RCC 7860 (cell line): ENCODE results near the gene DYNC2H1.

Experiments
- DNase-seq: peaks from one replicate; pipeline ENCODE4 v3.0.0-alpha.2; 2015; ENCODE audit warnings: low spot score
- FAIRE-seq: peaks from 2 replicates; lab custom pipeline; 2012; peaks lifted over from hg19 to GRCh38; lab: Jason Lieb, UNC

The DYNC2H1 gene

DNA sequence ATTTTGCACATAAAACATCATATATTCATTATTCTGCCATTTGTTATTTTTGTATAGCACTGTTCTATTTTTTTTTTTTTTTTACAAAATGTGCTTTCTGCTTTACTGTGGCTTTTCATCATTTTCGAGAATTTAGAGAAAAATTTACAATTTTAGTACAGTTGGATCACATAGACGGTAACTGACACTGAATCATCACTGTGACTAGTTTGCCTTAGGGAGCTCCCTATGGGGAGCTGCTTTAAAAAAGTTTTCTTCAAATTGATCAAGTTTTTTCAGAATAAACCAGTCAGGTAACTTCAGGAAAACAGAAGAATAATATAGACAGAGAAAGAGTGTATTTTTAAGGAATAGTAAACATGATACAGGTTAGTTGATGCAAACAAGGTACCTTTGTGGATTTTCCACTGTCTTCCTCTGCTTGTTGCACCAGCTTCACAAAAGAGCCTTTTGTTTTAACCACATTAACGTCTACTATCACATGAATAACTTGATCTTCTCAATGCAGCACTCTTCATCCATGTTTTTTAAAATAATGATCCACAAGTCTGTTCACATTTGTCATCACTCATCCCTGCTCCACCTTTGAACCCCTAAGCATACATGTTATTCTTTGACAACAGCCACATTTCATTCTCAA, 327.0 kb downstream of the DYNC2H1 start:
- FAIRE-seq = no peak

DNA sequence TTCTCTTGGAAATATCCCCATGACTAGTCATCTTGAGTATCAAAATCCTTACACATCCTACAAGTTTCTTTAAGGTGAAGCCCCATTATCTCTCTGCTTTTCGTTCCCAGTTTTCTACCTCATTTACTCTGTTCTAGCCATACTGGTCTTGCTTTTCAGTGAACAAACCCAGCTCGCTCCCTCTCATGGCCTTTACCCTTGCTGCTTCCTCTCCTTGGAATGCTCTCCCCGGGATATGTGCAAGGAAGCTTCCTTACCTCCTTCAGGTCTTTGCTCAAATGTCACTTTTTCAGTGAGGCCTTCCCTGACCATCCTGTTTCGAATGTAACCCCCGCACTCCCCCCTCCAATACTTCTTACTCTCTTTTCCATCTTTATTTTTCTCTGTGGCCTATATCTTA, 331.8 kb downstream of the DYNC2H1 start:
- FAIRE-seq = no peak

More for the DNA sequence above, 327.0 kb downstream of the DYNC2H1 start:
- no peak for DNase-seq

DNA sequence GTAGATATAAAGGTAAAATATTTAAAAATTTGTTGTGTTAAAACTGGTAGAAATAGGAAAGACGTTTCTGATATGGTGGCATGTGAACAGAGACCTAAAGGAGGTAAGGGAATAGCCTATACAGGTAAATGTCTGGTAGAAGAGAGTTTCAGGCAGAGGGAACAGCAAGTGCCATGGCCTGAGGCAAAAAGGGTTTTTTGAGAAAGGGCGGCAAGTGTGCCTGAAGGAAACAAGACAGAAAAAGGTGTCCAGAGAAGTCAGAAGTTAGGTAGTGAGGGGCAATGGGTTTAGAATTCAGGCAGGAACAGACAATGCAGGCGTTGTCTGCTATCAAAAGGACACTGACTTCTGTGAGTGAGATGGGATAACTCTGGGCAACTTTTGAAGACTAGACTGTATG, 339.7 kb downstream of the DYNC2H1 start:
- no peak for DNase-seq
- no peak for FAIRE-seq

More for the DNA sequence above, 331.8 kb downstream of the DYNC2H1 start:
- no peak for DNase-seq

GRCh38 chr11:103450241-103450640, 341.0 kb downstream of the DYNC2H1 start:
- no peak for FAIRE-seq

DNA sequence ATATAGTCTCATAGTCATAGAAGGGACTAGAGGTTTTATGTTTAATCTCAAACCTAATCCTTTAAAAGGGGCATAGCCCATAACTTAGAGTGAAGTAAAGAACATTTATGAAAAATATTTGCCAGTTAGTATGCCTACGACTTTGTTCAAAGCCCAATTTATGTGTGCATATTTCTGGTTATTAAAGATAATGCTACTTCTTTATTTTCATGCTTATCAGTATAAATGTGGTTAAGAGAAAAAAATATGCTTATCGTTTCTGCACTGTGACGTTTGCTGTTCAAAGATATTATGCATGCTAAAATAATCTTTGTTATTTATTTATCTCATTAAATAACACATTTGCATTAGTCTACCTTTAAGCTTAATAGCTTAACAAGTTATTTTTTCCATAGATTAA, 343.9 kb downstream of the DYNC2H1 start:
- FAIRE-seq (no peak), DNase-seq (no peak)

More at GRCh38 chr11:103450241-103450640, 341.0 kb downstream of the DYNC2H1 start:
- DNase-seq = no peak

DNA sequence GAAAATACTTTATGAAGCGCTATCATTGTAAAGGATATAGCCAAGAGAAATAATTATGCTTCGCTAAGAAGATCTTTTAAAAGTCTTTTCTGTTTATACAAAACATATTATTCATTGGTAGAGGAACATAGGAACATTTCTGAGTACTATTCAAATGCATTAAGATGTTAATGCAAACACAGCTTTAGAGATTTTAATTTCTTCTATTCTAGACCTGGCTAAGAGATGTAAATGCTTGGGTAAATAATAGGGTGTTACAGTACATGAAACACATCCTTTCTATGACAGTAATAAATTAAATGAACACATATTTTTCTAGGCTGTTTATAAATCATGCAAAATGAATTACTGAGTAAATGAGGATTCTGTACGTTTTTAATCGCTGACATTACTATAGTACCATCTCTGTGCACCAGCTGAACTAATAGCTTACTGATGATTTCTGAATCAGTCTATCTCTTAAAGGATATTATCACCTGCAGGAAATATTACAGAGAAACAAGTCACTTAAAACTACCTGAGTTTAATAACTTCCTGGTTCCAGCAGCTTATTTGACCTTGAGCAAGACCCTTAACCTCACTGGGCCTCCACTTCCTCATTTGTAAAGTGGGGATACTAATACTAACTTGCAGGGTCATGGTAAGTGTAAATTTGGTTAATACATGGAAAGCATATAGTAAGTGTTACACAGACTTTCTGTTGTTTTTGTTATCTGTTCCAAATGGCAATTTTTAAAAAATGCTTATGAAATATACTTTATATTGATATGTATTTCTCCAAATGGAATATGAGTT, 344.9 kb downstream of the DYNC2H1 start:
- DNase-seq = no peak
- no peak for FAIRE-seq

DNA sequence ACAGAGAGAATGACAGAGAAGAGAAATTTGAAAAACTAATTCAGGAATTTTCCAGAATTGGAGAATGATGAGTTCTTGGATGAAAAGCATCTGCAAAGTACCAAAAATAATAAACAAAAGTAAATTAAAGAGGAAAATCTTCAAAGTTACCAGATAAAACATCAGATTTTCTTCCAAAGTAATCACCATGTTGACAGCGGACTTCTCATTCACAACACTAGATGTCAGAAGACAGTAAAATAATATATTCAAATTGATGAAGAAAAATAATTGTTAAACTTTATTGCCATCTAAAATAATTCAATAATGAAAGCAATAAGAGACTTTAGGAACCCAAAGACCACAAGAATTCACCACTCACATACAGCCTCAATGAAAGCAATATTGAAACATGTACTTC, 355.2 kb downstream of the DYNC2H1 start:
- DNase-seq = no peak
- FAIRE-seq = no peak

- FAIRE-seq = no peak
- no peak for DNase-seq
These were observed 356.4 kb downstream of the DYNC2H1 start for GRCh38 chr11:103465555-103466140.

DNA sequence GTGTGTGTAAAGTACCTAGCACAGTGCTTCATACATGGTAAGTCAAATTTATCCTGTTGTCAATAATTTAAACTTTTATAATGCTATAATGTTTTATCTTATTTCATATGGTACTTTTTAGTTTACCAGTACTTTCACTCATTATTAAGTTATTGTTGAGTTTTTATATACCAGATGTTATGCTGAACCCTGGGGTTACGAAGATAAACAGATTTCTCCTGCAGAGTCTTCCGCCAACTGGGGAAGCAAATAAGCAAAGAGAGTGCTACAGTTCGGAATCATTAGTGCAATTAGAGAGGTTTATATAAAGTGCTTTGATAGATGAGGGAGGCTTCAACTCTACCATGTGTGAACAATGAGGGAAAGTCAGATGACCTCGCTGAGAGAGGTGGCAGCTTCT, 362.3 kb downstream of the DYNC2H1 start:
- FAIRE-seq (no peak), DNase-seq (no peak)

DNA sequence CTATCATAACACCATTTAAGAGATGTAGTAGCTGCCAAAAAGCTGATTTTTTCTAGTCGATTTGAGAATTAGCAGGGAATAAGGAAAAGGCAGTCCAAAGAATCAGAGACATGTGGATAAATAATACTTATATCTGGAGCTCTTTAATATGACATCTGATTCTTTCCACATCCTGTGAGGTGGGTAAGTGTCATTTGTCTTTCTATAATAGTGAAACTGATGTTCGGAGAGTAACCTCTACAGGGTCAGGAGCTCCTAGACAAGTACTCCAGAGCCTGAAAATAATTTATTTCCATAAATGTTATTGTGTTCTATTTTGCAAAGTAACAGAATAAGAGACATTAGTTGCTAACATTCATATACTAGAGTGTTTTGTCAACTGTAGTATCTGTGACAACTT, 367.6 kb downstream of the DYNC2H1 start:
- DNase-seq (no peak), FAIRE-seq (no peak)

- FAIRE-seq (no peak), DNase-seq (no peak)
These were observed 371.2 kb downstream of the DYNC2H1 start for GRCh38 chr11:103480421-103480820.

GRCh38 chr11:103483996-103484395, 374.8 kb downstream of the DYNC2H1 start:
- DNase-seq = peak; percentile 14
- FAIRE-seq = no peak

- no peak for FAIRE-seq
- DNase-seq = no peak
These were observed 375.3 kb downstream of the DYNC2H1 start for GRCh38 chr11:103484545-103484944.

- FAIRE-seq = no peak
- no peak for DNase-seq
These were observed 377.4 kb downstream of the DYNC2H1 start for GRCh38 chr11:103486604-103487003.

- no peak for FAIRE-seq
- DNase-seq = no peak
These were observed 377.9 kb downstream of the DYNC2H1 start for GRCh38 chr11:103487113-103487512.

DNA sequence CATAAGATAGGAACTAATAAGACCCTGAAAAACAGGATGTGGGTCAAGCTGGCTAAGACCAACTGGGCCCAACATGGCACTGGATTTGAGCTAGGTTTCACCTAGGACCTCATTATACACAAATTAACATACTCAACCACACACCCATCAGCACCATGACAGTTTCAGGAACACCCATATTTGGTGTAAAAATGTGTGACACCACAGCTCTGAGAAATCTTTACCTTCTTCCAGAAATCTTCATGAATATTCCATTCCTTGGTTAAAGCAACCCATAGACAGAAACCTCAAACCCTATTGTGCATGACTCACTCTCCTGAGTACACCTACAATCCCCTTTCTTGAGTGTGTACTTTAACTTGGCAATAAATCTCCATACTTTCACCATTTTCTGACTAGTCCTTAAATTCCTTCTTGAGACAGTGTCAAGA, 378.8 kb downstream of the DYNC2H1 start:
- peak; percentile 23 for DNase-seq

DNA sequence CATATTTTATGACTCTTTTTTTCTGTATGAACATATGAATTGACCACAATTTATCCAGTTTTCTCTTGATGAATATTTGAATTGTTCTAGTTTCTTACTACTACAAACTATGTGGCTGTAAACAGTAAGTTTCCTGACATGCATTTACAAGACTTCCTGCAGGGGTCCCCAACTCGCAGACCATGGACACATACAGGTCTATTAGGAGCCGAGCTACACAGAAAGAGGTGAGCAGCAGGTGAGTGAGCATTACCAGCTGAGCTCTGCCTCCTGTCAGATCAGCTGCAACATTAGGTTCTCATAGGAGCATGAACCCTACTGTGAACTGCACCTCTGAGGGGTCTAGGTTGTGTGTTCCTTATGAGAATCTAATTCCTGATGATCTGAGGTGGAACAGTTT, 379.4 kb downstream of the DYNC2H1 start:
- FAIRE-seq (no peak), DNase-seq (no peak)

More for the DNA sequence above, 378.8 kb downstream of the DYNC2H1 start:
- FAIRE-seq = peak; percentile 21

DNA sequence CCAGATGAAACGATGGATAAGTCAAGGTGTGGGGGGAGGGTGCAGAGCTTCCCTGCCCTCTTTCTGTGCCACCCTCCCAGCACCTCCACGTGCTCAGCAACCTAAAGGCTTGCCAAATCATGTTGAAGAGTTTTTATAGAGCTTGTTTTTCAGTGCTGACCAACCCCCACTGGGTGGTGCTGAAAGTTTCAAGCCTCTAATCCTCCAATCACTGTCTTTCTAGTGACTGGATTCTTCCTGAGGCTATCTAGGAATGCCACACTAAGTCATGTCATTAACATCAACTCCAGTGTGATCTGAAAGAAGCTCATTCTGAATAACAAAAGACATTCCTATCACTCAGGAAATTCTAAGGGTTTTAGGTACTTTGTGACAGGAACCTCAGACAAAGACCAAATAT, 382.6 kb downstream of the DYNC2H1 start:
- FAIRE-seq (no peak), DNase-seq (no peak)

DNA sequence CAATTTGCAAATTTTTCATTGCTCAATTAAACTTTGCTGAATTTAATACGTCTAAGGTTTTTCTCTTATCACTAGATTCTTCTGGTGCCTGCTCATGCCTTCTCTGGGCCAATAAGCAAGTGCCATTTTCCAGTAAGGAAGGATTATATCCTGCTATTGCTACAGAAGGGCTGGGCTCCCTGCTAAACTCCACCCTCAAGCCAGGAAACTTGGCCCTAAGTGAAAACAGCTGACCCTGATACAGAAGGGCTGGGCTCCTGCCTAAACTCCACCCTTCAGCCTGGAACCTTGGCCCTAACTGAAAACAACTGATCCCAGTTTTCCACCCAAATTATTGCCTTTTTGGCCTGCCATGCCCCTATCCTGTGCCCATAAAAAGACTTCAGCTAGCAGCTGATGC, 385.3 kb downstream of the DYNC2H1 start:
- FAIRE-seq = no peak
- DNase-seq = no peak

- FAIRE-seq (no peak), DNase-seq (no peak)
These were observed 388.0 kb downstream of the DYNC2H1 start for GRCh38 chr11:103497268-103497667.

- DNase-seq (no peak), FAIRE-seq (no peak)
These were observed 390.6 kb downstream of the DYNC2H1 start for GRCh38 chr11:103499710-103500340.
